Esophagus (tissue), 2 donors: ENCODE data around the gene CRYBG3. TPM values are rescaled to one million over a fixed set of nuclear protein-coding genes. Genes with fewer than 3 reads are reported as not detected.

ENCODE experiments used
- H3K27ac ChIP-seq, 2 donors: one replicate each; pipeline ENCODE4 v1.5.1; 2013; ENCODE audit warnings: low read depth in 2 of 2, mild to moderate bottlenecking in 2 of 2, inconsistent platforms in 1 of 2, low read length in 1 of 2, moderate library complexity in 1 of 2
- H3K27me3 ChIP-seq, 2 donors: one replicate each; pipeline ENCODE4 v1.6.1; 2013; ENCODE audit warnings: low read length in 2 of 2, control low read depth in 1 of 2, mild to moderate bottlenecking in 1 of 2; ENCODE audit not compliant: insufficient read depth in 2 of 2, control insufficient read depth in 1 of 2
- H3K36me3 ChIP-seq, 2 donors: one replicate each; pipeline ENCODE4 v1.6.1; 2013; ENCODE audit warnings: low read length in 1 of 2; ENCODE audit not compliant: control insufficient read depth in 2 of 2, insufficient read depth in 2 of 2
- H3K4me1 ChIP-seq, 2 donors: one replicate each; pipeline ENCODE4 v1.6.1; 2013; ENCODE audit warnings: low read length in 1 of 2; ENCODE audit not compliant: control insufficient read depth in 2 of 2, insufficient read depth in 2 of 2
- H3K4me3 ChIP-seq, 2 donors: one replicate each; pipeline ENCODE4 v1.5.1; 2013; ENCODE audit warnings: low read length in 2 of 2, mild to moderate bottlenecking in 2 of 2, low read depth in 1 of 2, moderate library complexity in 1 of 2
- H3K9me3 ChIP-seq, 2 donors: one replicate each; pipeline ENCODE4 v1.6.1; 2013; ENCODE audit warnings: mild to moderate bottlenecking in 2 of 2, low read depth in 1 of 2, low read length in 1 of 2, moderate library complexity in 1 of 2; ENCODE audit not compliant: control insufficient read depth in 2 of 2, insufficient read depth in 1 of 2
- whole genome bisulfite sequencing, 2 donors: extraction: QIAGEN DNeasy Blood & Tissue Kit; methylation state at CpG; one replicate each; pipeline ENCODE4 v1.1.7; 2013; 5-methylcytosine and 5-hydroxymethylcytosine counted together
- polyA plus RNA-seq, 2 donors: library from polyadenylated mRNA; stranded (reverse); fragments of 200-250 nt; gene quantifications; one replicate each; pipeline ENCODE4 v1.2.3, GENCODE V29; 2013
- donor health status: healthy with polysubstance abuse.
- donor health status: Bipolar disorder and iron deficiency.

Gene CRYBG3
- polyA plus RNA-seq, 2 donors, result 5.0 to 10.0 TPM

DNA sequence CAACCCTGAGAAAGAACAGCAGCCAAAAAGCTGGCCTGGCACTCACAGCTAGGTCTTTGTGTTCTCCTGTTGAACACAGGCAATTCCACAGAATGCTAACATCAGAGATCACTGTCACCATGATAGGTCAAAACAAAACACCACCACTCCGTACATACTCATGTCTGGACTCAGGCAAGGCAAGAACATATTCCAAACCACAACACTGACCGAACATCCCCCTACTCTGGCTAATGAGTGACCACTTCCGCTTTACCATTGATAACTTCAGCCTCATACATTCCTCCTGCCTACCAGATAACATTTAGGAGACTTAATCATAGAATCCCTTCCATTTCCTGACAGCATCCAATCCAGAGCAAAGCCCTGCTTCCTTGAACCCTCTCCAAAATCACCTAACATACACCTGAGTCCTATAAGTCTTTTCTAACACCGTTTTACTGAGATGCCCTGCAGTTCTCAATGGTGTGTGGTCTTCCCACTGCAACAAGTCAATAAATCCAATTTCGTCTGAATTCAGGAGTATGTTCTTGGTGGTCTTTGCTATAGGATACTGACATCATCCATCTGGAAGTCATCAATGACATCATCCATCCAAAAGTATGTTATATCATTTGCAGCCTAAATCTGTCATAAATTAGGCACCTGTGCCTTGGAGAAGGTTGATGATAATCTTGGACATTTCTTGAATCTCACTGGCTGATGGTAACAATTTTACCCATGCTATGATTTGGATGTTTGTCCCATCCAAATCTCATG lies 126.7 kb downstream of the CRYBG3 start:
- no peak overlapping the region for H3K4me3 ChIP-seq
- H3K27me3 ChIP-seq, result no peaks in the 10 kb centered on the region
- H3K36me3 ChIP-seq, result peaks cover 9 to 18% of the 10 kb centered on the region in 2 donors
- WGBS, 2 donors, result 89 to 90% methylated on average over 5 of the region's 5 CpGs
- H3K9me3 ChIP-seq, result no peaks in the 10 kb centered on the region
- H3K4me1 ChIP-seq, result no peaks in the 10 kb centered on the region
- H3K27ac ChIP-seq, result no peak overlapping the region

- no peak overlapping the region for H3K4me3 ChIP-seq
- no peaks in the 10 kb centered on the region for H3K27me3 ChIP-seq
- peaks cover 9 to 21% of the 10 kb centered on the region in 2 donors for H3K36me3 ChIP-seq
- H3K27ac ChIP-seq, result no peak overlapping the region
- no peaks in the 10 kb centered on the region for H3K9me3 ChIP-seq
- WGBS, 2 donors, result 97 to 100% methylated on average over 2 of the region's 2 CpGs
- no peaks in the 10 kb centered on the region for H3K4me1 ChIP-seq
These were observed 127.3 kb downstream of the CRYBG3 start for GRCh38 chr3:97949110-97949485.

GRCh38 chr3:97949743-97950142 lies 127.9 kb downstream of the CRYBG3 start:
- WGBS, 2 donors, result 74 to 75% methylated on average over 5 of the region's 5 CpGs
- Histone ChIP-seq H3K4me1 (no peaks in the 10 kb centered on the region), H3K27me3 (no peaks in the 10 kb centered on the region), H3K36me3 (peaks cover 9 to 26% of the 10 kb centered on the region in 2 donors), H3K9me3 (no peaks in the 10 kb centered on the region), H3K4me3 (no peak overlapping the region), H3K27ac (no peak overlapping the region)

- Histone ChIP-seq H3K27ac (no peak overlapping the region), H3K4me1 (no peaks in the 10 kb centered on the region), H3K27me3 (no peaks in the 10 kb centered on the region), H3K9me3 (no peaks in the 10 kb centered on the region), H3K4me3 (no peak overlapping the region), H3K36me3 (peaks cover 9 to 26% of the 10 kb centered on the region in 2 donors)
- 78 to 81% methylated on average over 3 of the region's 3 CpGs for WGBS, 2 donors
These were observed 128.5 kb downstream of the CRYBG3 start for GRCh38 chr3:97950360-97950759.

- peak overlapping the region; percentile 63 to 81 for H3K27ac ChIP-seq
- WGBS, 2 donors, result 87 to 90% methylated on average over 3 of the region's 3 CpGs
These were observed 130.5 kb downstream of the CRYBG3 start for GRCh38 chr3:97952280-97952679.

DNA sequence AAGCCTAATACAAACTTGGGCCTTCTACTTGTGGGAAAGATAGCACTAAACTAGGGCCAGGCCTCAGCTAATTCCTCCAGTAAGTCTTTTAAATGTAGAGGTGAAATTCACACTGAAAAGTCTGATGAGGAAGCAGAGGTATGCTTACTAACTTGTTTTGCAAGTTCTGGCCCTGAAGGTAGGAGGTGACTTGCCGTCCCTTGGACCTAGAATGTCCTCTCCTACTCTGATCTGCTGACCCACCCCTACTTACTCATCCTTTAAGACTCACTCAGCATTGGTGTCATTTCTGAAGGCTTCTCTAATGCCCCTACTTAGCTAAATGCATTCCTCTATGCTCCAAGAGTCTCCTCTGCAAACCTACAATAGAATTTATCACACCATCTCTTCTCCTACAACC lies 131.1 kb downstream of the CRYBG3 start:
- Histone ChIP-seq H3K9me3 (no peaks in the 10 kb centered on the region), H3K27me3 (no peaks in the 10 kb centered on the region), H3K4me1 (no peaks in the 10 kb centered on the region), H3K4me3 (no peak overlapping the region), H3K36me3 (peaks cover 5 to 28% of the 10 kb centered on the region in 2 donors), H3K27ac (peak overlapping the region; percentile 63 to 81)
- 61 to 83% methylated on average over 1 of the region's 1 CpG for WGBS, 2 donors

More at GRCh38 chr3:97952280-97952679, 130.5 kb downstream of the CRYBG3 start:
- Histone ChIP-seq H3K4me3 (no peak overlapping the region), H3K9me3 (no peaks in the 10 kb centered on the region), H3K36me3 (peaks cover 5 to 28% of the 10 kb centered on the region in 2 donors), H3K4me1 (no peaks in the 10 kb centered on the region), H3K27me3 (no peaks in the 10 kb centered on the region)

DNA sequence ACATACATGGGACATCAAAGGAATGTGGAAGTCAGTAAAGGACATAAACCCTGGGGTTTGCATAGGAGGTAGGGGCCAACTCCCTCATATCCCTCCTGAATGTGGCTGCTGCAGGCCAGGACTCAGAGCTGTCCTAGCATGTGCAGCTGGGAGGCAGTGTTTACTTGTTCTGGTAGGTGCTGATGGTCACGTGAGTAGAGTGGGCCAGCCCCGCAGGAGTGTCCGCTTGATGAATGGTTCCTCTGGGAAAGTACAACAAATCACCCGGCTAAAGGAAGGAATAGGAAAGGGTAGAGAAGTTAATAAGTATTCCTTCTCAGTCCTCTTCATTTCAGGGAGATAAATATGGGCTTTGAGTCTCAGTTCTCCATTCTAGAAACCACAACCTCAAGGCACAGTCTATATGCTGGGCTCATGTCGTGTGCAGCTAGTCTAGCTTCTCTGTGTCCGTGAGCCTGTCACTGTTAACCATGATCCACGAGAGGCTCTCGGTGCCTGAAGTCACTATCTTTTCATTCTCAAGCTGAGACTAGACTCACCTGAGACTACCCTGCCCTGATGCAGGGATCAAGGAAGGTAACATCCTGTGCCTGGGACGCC lies 132.5 kb downstream of the CRYBG3 start:
- WGBS, 2 donors, result 83 to 84% methylated on average over 9 of the region's 9 CpGs
- Histone ChIP-seq H3K4me3 (no peak overlapping the region), H3K4me1 (no peaks in the 10 kb centered on the region), H3K36me3 (peaks cover 5 to 21% of the 10 kb centered on the region in 2 donors), H3K27me3 (no peaks in the 10 kb centered on the region), H3K9me3 (no peaks in the 10 kb centered on the region), H3K27ac (peak overlapping the region in 1 of 2 donors; percentile 15)

- WGBS, 2 donors, result 81 to 84% methylated on average over 3 of the region's 3 CpGs
These were observed 134.2 kb downstream of the CRYBG3 start for GRCh38 chr3:97956051-97956450.

GRCh38 chr3:97957617-97958311 lies 136.0 kb downstream of the CRYBG3 start:
- Histone ChIP-seq H3K4me1 (no peaks in the 10 kb centered on the region), H3K27ac (peak overlapping the region in 1 of 2 donors; percentile 16), H3K36me3 (peaks cover 4 to 13% of the 10 kb centered on the region in 2 donors), H3K27me3 (no peaks in the 10 kb centered on the region), H3K4me3 (no peak overlapping the region), H3K9me3 (no peaks in the 10 kb centered on the region)
- 73% methylated on average over 8 of the region's 8 CpGs for WGBS, 2 donors

More at GRCh38 chr3:97956051-97956450, 134.2 kb downstream of the CRYBG3 start:
- H3K36me3 ChIP-seq, result peaks cover 0 to 13% of the 10 kb centered on the region in 2 donors
- H3K27me3 ChIP-seq, result no peaks in the 10 kb centered on the region
- H3K27ac ChIP-seq, result no peak overlapping the region
- H3K4me3 ChIP-seq, result no peak overlapping the region
- no peaks in the 10 kb centered on the region for H3K4me1 ChIP-seq
- no peaks in the 10 kb centered on the region for H3K9me3 ChIP-seq
